GM19455 (cell line): Measurements from ENCODE around the gene ACTRT2.

Experiments
- ATAC-seq: cut with Tn5 transposase; IDR thresholded peaks from one replicate; pipeline ENCODE4 v1.9.1; 2021; ENCODE audit not compliant: unreplicated experiment

The ACTRT2 gene

DNA sequence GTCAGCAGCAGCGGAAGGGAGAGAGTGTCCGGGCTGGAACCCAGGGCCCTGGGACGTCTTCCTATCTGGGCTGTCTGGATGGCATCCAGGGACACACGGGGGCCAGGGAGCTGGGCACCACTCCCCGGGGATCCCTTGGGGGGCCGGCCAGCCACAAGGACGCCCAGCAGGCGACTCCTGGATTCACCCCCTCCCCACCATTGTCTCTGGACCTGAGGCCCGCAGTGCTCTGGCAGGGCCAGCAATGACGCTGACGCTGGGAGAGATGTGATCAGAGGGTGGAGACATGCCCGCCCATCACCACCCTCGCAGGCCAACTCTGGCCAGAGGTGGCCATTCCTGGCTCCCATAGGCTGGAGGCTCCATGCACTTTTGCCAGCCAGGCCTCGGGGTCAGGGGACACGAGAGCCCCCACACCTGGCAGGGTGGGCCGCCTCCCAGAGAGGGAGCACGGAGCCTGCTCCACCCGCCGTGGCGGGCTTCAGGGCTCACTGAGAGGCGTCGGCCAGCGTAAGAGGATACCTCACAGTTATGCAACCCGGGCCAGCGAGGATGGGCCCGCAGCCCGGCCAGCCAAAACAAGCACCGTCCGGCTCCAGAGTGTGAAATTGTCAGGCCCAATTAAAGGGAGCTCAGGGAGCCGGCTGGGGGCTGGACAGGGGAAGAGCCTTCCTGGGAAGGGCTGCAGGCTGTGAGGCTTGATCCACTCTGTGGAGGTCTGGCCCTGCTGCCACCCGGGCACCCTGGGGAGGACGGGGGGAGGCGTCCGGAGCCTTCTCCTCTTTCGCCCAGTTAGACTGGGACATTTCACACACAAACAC, 10.3 kb downstream of the ACTRT2 start:
- ATAC-seq: no peak

DNA sequence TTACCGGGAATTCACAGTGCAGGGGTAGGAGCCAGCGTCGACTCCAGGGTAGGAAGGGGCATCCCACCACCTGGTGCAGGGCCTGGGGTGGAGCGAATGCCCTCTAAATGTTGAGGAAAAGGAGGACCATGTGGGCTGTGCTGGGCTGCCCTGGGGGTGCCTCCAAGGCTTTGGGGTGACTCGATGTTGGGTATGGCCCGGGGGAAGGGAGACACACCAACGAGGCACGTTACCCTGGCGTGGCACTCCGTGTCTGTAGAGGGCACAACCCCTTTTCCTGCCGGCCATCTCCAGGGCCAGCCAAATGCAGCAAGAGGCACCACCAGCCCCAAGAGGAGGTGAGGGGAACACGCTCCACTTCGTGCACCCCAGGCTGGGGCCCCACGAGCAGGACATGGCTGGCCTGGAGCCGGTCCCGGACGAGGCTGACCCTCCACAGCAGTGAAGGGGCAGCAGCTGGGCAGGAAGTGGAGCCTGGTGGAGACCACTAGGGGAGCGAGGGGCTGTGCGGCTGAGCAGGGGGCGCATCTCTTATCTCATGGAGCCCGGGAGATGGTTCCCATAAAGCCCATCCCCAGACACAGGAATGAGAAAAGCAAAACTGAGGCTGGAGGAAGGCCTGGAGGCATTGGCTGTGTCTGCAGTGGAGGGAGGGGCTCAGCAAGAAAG, 11.2 kb downstream of the ACTRT2 start:
- no peak for ATAC-seq

DNA sequence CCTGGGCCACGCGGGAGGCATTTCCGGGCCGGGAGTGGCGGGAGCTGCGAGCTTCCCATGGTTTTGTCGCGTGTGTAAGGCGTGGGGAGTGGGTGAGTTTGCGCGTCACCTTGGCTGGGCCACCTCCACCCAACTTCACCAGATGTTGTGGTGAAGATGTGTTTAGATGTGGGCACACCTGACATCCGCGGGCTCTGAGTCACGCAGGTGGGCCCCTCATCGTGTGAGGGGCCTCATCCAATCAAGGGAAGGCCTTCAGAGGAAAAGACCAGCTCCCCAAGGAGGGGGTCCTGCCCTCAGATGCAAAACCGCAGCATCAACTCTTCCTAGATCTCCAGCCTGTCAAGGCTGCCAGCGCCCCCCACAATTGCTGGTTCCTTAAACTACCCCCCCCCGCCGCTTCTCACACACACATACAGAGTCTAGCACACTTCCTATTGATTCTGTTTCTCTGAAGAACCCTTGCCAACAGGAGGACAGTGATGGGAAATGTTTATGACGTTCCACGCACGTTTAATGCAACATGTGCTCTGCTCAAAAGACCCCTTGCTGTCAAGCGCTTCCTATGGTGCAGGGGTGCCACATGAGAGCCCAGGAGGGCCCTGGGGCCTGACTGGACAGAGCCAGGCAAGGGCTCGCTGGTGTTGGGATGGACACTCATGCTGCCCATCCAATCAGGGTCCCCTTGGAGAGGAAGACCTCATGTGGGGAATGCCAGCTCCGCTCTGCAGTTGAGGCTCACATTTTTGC, 11.9 kb downstream of the ACTRT2 start:
- no peak for ATAC-seq

DNA sequence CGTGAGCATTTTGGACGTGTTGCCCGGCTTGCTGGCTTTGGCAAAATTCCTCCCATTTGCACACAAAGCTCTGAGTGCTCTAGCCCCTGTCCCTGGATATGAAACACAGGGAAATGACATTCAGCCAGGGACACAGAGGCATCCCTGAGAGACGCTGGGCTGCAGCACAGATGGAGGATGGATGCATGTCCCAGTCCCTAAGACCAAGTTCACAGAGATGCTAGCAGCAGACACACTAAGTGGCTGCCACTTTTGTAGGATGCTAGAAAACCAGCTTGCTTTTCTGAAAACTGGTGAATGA, 12.5 kb downstream of the ACTRT2 start:
- no peak for ATAC-seq

DNA sequence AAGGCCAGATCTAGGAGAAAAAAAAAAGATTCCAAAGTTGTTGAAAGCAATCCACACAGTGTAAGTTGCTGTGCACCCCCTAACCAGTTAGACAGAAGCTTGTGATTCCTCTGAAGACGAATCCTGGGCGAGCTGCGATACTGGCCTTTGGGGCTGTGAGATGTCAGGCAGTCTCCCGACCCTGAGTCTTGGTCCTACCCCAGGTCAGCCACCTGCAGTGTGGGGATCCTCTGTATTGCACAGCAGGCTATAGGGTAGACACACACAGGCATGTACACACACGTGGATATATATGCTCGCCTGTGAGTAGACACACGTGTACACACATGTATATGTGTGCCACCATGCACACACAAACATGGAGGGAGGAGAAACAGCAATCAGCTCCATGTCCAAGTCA, 12.9 kb downstream of the ACTRT2 start:
- no peak for ATAC-seq

DNA sequence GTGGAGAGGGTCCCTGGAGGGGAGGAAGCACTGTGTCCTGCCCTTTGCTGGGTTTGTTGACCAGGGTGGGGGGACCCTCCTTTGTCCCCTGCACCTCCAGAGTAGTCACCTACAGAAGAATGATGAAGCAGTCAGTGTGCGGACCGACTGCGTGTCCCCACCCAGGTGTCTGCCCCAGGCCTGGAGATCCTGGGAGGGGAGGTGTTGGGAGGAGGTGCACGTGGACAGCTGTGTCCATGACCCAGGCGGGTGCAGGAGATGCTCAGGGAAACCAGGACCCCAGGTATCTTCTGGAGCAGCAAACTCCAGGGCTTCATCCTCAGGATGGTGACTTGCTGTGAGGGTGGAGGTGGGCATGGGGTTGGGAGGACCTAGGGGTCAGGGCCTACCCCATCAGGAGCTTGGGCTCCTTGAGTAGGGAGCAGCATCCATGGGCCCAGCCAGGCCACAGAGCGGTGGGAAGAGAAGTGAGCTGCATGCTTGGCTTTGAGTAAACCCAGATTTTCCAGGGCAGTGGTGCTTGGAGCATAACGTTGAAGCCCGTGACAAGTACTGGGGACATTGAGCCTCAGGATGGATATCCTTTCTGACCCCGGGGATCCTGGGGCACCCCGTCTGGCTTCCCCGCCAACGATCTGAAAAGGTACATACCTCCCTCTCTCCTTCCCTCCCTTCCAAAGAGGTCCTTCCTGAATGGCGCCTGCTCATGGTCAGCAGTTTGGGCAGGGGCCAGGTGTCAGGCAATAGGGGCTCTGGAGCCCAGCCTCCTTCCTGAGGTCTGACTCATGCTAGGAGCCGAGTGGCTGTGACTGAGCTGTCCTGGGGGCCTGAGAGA, 13.7 kb downstream of the ACTRT2 start:
- no peak for ATAC-seq

DNA sequence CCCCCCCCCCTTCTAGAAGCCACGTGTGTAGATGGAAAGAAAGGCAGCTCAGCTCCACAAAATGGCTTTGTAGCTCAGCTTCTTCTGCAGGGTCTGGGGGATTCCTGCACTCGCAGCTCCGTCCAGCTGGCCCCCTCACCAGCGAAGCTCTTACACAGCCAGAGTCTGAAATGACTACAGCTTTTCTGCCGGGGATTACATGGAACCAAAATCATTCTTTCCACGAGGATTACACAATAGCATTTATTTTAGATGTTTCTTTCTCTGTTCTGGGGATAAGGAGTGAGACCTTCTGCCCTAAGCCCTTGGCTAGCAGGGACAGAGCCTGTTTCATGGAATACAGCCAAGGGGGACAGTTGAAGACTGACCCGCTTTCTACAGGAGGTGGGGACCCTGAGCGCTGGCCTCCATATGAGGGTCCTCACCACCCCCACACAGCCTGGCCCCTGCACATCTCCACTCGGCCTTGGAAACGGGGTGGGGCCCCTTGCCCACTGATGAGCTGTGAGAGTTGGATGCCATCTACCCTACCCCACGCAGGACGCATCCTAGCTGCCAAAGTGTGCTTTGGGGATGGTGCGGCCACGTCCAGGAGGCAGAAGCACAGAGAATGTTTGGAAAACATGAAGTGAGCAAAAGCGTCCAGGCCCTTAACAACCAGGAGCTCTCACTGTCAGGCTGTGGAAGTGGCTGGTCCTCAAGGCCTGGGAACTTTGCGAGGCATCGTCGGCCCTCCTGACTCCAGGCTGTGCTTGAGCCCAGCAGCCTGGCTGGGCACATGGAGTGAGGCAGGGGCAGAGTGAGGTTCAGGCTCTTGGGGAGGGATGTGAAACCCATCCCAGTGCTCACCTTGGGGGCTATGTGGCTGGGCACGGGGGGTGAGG, 14.5 kb downstream of the ACTRT2 start:
- ATAC-seq: no peak

DNA sequence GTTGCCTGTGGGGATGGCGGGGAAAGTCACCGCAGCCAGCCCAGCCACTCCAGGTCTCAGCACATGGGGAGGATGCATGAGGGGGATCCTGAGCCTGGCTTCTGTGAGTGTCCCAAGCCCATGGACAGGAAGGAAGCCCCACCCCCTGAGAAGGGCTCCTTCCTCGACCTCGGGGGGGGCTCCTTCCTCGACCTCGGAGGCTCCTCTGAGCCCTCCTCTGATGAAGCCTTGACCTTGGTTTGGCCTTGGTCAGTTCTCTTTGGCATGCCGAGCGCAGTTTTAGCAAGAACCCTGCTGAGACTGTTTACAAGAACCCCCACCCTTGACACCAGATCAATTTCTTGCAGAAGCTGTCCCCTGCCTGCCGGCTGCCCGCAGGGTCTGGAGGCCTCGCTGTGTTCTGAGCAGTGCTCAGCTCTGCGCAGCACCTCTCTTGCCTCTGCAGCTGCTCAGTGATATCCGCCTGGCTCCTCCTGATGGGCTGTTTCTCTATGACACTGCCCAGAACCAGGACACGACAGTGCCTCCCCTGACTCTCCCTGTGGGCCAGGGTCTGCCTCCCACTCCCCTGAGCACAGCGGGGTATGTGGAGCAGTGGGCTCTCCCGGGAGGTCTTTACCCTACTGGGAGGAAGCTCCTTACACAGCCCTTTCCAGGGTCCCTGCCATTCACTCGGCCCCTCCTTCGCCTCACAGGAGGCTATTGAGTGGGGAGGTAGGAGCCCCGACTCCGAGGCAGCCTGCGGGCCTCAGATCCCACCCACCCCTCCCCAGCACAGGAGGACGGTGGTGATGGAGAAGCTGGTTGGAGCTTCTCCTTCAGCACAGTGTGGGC, 15.4 kb downstream of the ACTRT2 start:
- ATAC-seq: no peak

DNA sequence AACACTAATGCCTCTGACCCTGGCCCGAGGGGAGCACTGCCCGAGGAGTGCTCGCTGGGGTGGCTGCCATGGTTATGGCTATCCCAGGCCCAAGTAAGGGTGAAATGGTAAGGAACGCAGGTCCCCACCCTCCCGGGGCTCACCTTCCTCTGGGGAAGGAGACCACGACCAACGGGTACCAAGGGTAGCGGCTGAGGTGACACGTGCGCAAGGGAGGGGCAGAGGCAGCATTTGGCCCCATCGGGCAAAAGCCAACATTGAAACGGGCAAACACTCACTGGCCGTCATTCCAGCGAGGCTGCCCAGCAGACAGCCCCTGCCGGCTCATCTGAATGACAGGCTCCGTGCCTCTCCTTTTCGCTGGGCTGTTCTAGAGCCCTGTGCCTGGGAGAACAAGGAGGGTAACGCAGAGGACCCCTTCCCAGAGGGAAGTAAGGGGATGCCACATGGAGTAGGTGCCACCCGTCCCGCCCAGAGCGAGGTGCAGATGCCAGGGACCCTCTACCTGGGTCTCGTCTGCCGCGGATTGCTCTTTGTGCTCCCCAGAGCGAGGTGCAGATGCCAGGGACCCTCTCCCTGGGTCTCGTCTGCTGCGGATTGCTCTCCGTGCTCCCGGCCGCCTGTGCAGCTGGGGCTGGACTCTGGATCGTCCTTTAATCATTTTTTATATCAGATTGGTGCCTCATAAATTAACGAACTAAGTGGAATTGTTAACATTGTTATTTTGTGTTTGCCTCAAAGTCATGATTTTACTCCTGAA, 16.2 kb downstream of the ACTRT2 start:
- ATAC-seq: no peak

DNA sequence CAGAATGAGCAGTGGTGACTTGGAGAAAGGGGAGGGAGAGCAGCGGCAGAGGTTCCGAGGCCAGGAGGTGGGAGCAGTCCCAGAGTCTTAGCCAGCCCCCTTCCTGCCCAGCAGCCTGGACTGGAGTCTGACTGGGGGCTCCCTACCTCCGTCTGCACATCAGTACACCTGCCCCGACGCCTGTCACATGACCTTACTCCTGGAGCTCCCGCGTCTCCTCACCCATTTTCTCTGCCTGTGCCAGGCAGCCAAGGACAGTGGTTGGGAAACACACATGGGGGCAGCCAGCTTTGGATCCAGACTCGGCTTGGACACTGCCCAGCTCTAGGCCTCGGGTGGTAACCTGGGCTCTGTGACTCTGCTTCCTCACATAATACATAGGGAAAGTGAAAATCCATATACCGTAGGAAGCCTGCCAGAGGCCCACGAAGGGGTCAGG, 16.9 kb downstream of the ACTRT2 start:
- ATAC-seq: no peak

DNA sequence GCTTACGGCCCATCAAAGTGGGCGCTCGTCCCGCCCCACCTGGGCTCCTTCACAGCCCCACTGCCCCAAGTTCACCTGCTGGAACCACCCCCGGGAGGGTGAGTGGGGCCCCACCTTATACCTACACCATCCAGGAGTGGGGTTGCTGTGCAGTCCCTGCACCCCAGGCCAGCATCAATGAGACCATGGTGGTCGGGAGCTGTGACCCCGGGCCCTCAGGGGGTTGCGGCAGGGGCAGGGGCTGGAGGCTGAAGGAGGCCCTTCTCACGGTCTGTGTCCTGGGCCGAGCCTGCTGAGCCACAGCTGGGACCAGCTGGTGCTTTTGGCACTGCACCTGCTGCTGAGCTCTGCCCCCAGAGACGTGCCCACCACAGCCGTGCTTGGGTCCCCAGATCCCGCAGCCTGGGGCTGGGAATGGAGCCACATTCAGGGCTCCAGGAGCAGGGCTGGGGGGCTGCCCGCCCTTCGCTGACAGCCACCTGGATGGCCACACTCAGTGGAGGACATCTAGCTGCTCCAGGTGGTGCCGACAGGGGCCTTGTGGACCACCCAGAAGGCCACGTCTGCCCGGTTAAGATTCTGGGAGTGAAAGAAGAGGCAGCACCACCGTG, 17.4 kb downstream of the ACTRT2 start:
- no peak for ATAC-seq

DNA sequence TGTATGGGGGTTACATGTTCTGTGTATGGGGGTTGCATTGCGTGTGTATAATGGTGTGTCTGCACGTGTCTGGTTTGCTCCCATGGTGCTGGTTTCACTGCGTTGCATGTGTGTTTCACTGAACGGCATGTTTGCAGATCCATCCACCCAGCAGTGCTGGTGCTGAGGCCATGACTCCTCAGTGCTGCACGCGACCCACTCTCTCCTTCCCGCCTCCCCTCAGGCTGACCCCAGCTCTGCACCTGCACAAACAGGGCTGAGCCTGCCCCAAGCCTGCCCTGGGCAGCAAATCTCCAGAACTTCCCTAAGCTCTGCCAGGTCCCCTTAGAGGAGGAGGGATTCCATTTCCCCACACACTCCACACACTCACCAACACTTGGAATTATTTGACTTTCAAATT, 18.7 kb downstream of the ACTRT2 start:
- ATAC-seq: no peak

DNA sequence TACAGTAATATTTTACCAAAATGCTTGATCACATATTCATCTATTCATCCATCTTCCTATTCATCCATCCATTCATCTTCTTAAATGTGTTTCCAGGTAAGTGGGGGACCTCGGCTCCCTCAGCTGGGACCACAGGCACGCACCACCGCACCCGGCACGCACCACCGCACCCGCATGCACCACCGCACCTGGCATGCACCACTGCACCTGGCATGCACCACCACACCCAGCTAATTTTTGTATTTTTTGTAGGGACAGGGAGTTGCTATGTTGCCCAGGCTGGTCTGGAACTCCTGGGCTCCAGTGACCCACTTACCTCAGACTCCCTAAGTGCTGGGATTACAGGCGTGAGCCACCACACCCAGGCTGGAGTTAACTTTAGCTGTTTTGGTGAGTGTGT, 21.2 kb downstream of the ACTRT2 start:
- ATAC-seq: no peak

DNA sequence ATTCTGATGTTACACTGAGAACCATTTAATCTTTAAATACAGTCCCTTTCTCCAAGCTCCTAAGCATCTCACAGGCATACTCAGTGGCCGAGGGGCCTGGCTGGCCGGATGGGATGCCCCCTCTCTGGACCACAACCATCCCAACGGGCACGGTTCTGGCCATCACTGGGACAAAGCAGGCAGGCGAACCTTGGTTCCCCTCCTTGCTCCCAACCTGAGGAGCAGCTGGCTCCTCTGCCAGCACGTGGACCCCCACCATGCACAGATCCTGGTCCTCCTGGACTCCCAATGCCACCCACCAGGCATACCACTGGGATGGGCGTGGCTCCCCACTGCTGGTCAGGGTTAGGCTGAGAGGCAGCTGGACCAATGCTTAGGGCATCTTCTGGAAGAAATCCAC, 27.9 kb downstream of the ACTRT2 start:
- no peak for ATAC-seq

DNA sequence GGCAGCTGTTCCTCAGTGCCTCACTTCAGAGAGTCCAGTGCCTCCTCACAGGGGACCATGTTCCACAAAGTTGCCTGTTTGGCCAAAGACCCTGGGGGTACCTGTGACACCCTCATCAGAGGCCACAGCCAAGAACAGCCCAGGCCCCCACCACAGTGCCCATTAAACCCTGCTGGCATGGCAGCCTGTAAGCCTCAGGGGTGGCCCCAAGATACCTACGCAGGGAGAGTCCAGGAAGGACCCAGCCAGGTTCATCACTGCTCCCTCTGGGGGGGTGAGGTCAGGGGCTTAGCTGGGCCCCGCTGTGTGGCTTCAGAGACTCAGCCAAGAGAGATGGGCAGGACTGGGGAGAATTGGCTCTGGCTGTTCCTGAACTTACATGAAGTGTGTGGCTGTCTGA, 28.6 kb downstream of the ACTRT2 start:
- ATAC-seq: no peak

DNA sequence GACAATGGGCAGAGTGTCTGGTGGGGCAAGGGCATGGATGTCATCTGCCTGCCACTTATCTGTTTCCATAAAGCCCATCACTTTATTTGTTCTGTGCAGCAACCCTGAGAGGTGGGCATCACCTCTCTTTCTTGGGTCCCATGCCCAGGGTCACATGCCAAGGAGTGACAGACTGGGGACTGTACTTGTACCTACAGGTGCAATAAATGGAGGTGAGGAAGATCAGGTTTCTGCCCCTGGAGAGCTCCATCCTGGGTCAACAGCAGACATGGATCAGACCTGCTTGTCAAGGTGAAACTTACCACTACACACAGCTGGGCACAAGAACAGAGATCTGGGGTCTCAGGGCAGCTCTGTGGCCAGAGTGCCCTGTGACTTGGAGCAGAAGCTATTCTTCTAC, 29.3 kb downstream of the ACTRT2 start:
- no peak for ATAC-seq

DNA sequence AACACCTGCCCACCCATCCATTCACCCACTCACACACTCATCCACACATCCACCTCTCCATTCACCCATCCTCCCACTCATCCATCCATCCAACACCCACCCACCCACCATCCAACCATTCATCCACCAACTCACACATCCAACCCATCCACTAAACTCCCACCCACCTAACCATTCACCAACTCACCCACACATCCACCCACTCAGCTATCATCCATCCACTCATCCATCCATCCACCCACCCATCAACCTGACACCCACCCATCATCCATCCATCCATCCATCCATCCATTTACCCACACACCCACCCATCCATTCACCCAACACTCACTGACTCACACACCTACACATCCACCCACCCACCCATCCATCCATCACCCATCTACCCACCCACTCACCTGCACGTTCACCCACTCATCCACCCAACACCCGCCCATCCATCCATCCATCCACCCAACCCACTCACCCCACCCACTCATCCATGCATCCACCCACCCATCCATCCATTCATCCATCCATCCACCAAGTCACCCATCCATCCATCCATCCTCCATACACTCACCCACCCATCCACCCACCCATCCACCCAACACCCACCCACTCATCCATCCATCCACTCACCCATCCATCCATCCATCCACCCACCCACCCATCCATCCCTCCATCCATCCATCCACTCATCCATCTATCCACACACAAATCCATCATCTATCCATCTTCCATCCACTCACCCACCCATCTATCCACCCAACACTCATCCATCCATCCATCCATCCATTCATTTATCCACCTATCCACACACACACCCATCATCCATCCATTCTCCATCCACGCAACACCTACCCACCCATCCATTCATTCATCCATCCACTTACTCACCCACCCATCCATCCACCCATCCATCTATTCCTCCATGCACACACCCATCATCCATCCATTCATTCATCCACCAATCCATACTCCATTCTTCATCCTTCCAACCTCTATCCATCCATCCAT, 30.3 kb downstream of the ACTRT2 start:
- no peak for ATAC-seq
